ENCODE measurements around the gene PPIP5K1.

- TF ChIP-seq, protein P1, sequence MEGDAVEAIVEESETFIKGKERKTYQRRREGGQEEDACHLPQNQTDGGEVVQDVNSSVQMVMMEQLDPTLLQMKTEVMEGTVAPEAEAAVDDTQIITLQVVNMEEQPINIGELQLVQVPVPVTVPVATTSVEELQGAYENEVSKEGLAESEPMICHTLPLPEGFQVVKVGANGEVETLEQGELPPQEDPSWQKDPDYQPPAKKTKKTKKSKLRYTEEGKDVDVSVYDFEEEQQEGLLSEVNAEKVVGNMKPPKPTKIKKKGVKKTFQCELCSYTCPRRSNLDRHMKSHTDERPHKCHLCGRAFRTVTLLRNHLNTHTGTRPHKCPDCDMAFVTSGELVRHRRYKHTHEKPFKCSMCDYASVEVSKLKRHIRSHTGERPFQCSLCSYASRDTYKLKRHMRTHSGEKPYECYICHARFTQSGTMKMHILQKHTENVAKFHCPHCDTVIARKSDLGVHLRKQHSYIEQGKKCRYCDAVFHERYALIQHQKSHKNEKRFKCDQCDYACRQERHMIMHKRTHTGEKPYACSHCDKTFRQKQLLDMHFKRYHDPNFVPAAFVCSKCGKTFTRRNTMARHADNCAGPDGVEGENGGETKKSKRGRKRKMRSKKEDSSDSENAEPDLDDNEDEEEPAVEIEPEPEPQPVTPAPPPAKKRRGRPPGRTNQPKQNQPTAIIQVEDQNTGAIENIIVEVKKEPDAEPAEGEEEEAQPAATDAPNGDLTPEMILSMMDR (IDR thresholded peaks at IDR 0.05): no peak
- no peak for TF ChIP-seq POLR2A (IDR thresholded peaks at IDR 0.05)
Observed at GRCh38 chr15:43492266-43492665, 97.7 kb downstream of the PPIP5K1 start.

Measured in uterus (tissue), 2 donors.